ENCODE data around the gene ADCY2. TPM values are rescaled to one million over a fixed set of nuclear protein-coding genes. Genes with fewer than 3 reads are reported as not detected.
A peak's percentile ranks its signal among the peaks of the same experiment; 100 is the strongest.

ADCY2 gene
- total RNA-seq, 1 donor from 2014 or later: 18.4 TPM

DNA sequence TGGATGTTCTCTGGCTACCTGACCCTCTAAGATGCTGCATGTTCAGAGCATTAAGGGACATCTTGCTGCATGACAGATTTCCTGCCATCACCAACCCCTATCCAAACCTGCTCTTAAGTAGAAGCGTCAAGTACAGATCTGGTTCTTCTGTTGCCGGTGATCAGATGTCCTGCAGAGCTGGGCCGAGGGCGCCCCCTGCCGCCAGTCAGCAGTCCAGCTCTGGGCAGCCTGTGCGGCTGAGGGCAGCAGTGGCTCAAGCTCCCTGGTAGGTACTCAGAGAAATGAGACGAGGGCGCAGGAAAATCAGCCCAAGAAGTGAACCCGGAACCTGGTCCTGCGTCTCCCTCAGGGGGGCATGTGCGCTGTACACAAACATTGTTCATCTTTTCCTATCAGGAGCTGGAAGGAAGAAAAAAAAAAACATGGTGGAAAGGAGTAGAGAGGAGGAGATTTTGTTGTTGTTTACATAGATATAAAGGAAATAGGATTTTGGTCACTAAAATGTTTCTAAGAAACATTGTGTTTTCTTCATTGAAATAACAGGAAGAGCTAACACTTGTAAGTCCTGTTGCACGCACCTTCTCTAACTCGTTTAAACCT is 359.2 kb downstream of the ADCY2 start:
- intact Hi-C loops (cut with DNase I): no loop called here
- no peak overlapping the region for H3K27ac ChIP-seq
- H3K36me3 ChIP-seq: no peaks in the 10 kb centered on the region
- no peaks in the 10 kb centered on the region for H3K27me3 ChIP-seq
- TF ChIP-seq POLR2AphosphoS5 (IDR thresholded peaks at IDR 0.05; ENCODE audit: insufficient read depth in 1 of 2, low read depth in 1 of 2): no peak
- TF ChIP-seq, protein P1, sequence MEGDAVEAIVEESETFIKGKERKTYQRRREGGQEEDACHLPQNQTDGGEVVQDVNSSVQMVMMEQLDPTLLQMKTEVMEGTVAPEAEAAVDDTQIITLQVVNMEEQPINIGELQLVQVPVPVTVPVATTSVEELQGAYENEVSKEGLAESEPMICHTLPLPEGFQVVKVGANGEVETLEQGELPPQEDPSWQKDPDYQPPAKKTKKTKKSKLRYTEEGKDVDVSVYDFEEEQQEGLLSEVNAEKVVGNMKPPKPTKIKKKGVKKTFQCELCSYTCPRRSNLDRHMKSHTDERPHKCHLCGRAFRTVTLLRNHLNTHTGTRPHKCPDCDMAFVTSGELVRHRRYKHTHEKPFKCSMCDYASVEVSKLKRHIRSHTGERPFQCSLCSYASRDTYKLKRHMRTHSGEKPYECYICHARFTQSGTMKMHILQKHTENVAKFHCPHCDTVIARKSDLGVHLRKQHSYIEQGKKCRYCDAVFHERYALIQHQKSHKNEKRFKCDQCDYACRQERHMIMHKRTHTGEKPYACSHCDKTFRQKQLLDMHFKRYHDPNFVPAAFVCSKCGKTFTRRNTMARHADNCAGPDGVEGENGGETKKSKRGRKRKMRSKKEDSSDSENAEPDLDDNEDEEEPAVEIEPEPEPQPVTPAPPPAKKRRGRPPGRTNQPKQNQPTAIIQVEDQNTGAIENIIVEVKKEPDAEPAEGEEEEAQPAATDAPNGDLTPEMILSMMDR (IDR thresholded peaks at IDR 0.05): peak in 1 of 3 experiments; percentile 48
- no peak for TF ChIP-seq POLR2A (IDR thresholded peaks at IDR 0.05)
- DNase-seq (ENCODE audit: extremely low spot score in 2 of 2): no peak
- peaks cover 12% of the 10 kb centered on the region for H3K4me1 ChIP-seq
- H3K9me3 ChIP-seq: no peaks in the 10 kb centered on the region
- H3K4me3 ChIP-seq: no peak overlapping the region

DNA sequence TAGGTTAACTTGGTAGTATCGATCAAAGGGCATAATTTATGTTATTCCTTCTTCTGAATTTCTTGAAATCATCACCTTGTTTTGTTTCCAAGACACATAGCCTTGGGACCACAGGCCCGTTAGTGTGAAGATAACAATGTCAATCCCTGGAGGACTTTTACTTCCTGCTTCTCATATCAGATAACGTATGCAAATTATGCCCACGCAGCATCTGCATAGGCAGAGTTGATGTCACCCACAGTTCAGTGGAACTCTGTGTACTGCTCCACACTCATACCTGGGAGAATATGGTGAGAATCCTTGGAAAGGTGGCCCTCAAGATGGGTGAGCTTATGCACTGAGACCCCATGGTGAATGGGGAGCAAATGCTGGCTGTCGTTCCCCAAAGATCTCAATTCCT is 360.0 kb downstream of the ADCY2 start:
- Histone ChIP-seq H3K27me3 (no peaks in the 10 kb centered on the region), H3K4me1 (peaks cover 12% of the 10 kb centered on the region), H3K4me3 (no peak overlapping the region), H3K36me3 (no peaks in the 10 kb centered on the region), H3K9me3 (no peaks in the 10 kb centered on the region), H3K27ac (peak overlapping the region; percentile 45)
- intact Hi-C loops (cut with DNase I): no loop called here
- no peak for DNase-seq (ENCODE audit: extremely low spot score in 2 of 2)
- TF ChIP-seq POLR2A (IDR thresholded peaks at IDR 0.05) (no peak), POLR2AphosphoS5 (IDR thresholded peaks at IDR 0.05; ENCODE audit: insufficient read depth in 1 of 2, low read depth in 1 of 2) (no peak)
- TF ChIP-seq, protein P1 (IDR thresholded peaks at IDR 0.05): no peak

DNA sequence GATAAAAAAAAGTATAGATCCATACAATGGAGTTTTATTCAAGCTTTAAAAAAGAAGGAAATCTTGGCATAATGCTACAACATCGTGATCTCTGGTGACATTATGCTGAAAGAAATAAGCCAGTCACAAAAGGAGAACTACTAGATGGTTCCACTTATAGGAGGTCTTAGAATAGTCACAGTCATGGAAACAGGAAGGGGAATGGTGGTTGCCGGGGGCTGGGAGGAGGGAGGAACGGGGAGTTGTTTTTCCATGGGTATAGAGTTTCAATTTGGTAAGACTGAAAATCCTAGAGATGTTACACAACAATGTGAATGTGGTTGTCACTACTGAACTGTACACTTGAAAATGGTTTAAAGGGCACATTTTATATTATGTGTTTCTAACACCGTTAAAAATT is 360.5 kb downstream of the ADCY2 start:
- Histone ChIP-seq H3K4me3 (no peak overlapping the region), H3K27ac (peak overlapping the region; percentile 45), H3K4me1 (peaks cover 12% of the 10 kb centered on the region), H3K27me3 (no peaks in the 10 kb centered on the region), H3K36me3 (no peaks in the 10 kb centered on the region), H3K9me3 (no peaks in the 10 kb centered on the region)
- intact Hi-C loops (cut with DNase I): no loop called here
- no peak for DNase-seq (ENCODE audit: extremely low spot score in 2 of 2)
- TF ChIP-seq POLR2AphosphoS5 (IDR thresholded peaks at IDR 0.05; ENCODE audit: insufficient read depth in 1 of 2, low read depth in 1 of 2) (no peak), POLR2A (IDR thresholded peaks at IDR 0.05) (no peak)
- TF ChIP-seq, protein P1 (IDR thresholded peaks at IDR 0.05): no peak

DNA sequence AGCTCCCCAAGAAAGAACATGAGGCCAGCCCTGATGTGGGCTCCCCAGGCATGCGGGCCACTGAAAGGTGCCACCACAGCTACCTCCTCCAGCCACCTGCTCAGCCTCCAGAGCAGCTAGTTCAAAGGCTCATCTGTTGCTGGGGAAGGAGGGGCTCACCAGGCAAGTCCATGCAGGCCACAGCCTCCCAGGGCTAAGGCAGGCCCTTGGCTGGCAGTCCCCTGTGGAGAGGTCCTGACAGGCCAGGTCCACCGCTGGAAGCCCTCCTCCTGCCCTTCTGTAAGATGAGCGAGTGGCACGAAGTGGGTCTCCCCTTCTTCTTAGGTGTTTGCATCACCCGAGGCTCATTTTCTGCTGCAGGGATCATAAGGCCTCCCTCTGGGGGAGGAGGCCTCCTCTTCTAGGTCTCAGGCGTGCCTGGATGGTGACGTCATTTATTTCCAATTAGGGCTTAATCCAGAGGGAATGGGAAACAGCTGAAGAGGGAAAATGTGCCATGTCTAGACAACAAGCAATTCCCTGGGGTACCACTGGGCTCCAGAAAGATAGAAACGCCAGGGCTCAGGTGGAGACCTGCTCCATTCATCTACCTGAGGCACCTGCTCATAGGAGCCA is 363.4 kb downstream of the ADCY2 start:
- Histone ChIP-seq H3K27me3 (no peaks in the 10 kb centered on the region), H3K4me1 (peaks cover 15% of the 10 kb centered on the region), H3K9me3 (no peaks in the 10 kb centered on the region), H3K27ac (peak overlapping the region; percentile 46), H3K4me3 (no peak overlapping the region), H3K36me3 (no peaks in the 10 kb centered on the region)
- peak in 1 of 2 donors; percentile 85 for DNase-seq (ENCODE audit: extremely low spot score in 2 of 2)
- TF ChIP-seq POLR2A (IDR thresholded peaks at IDR 0.05) (no peak), POLR2AphosphoS5 (IDR thresholded peaks at IDR 0.05; ENCODE audit: insufficient read depth in 1 of 2, low read depth in 1 of 2) (no peak)
- TF ChIP-seq, protein P1 (IDR thresholded peaks at IDR 0.05): no peak
- intact Hi-C loops (cut with DNase I): no loop called here

DNA sequence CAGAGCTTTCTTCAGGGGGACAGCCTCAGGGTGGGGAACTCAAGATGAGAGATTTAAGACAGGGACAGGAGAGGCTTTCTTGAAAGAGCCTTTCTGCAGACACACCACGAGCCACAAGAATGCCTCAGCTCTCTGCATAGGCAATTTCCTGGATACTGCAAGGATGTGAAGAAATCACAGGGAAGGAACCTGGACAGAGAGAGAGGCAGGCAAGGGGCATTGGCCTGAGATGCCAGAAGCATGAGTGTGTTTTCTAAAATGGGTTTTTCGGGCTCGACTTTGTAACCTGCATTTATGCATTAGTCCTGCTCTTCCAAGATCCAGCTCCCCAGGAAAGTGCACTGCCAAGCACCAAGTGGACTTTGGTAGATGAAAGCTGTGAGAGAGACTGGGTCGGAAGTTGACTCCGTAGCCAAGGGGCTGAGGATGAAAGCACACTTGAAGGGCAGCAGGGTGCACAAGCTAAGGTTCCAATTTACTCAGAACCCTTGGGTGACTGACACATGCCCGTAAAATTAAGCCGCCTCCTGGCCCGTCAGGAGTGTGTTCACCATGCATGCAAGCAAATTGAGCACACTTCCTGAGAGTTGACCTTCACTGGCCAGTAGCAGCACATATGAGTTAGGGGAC is 364.1 kb downstream of the ADCY2 start:
- Histone ChIP-seq H3K27me3 (no peaks in the 10 kb centered on the region), H3K9me3 (no peaks in the 10 kb centered on the region), H3K36me3 (no peaks in the 10 kb centered on the region), H3K27ac (peak overlapping the region; percentile 46), H3K4me3 (no peak overlapping the region), H3K4me1 (peaks cover 15% of the 10 kb centered on the region)
- peak in 1 of 2 donors; percentile 86 for DNase-seq (ENCODE audit: extremely low spot score in 2 of 2)
- TF ChIP-seq POLR2A (IDR thresholded peaks at IDR 0.05) (no peak), POLR2AphosphoS5 (IDR thresholded peaks at IDR 0.05; ENCODE audit: insufficient read depth in 1 of 2, low read depth in 1 of 2) (no peak)
- TF ChIP-seq, protein P1 (IDR thresholded peaks at IDR 0.05): no peak
- intact Hi-C loops (cut with DNase I): no loop called here
